SK-N-SH (cell line): Measurements from ENCODE around the gene BRICD5.

Experiments
- CTCF ChIP-seq: fragments of 200-600 bp; sonication (generic); IDR thresholded peaks from 2 replicates; pipeline ENCODE4 v1.6.1; 2017; ENCODE audit warnings: antibody characterized with exemption, mild to moderate bottlenecking, moderate library complexity
- MAX ChIP-seq: IDR thresholded peaks from 2 replicates; pipeline ENCODE4 v1.4.0; 2012; ENCODE audit warnings: low read depth
- MXI1 ChIP-seq: IDR thresholded peaks from 2 replicates; pipeline ENCODE4 v1.6.1; 2012; ENCODE audit warnings: mild to moderate bottlenecking, low read depth, low read length, improper control_type of control experiment
- POLR2AphosphoS5 ChIP-seq: IDR thresholded peaks from 2 replicates; pipeline ENCODE4 v1.6.1; 2012; ENCODE audit warnings: low read depth, low read length
- RCOR1 ChIP-seq: fragments of 150-350 bp; IDR thresholded peaks from 2 replicates; pipeline ENCODE4 v1.6.1; 2017; ENCODE audit warnings: antibody characterized with exemption, low read length
- TAF1 ChIP-seq: IDR thresholded peaks from 2 replicates; pipeline ENCODE4 v1.6.1; 2012; ENCODE audit warnings: low read depth, mild to moderate bottlenecking, low read length, moderate library complexity, borderline replicate concordance
- YY1 ChIP-seq: IDR thresholded peaks from 2 replicates; pipeline ENCODE4 v1.4.0; 2012; ENCODE audit warnings: low read depth, mild to moderate bottlenecking

GRCh38 chr16:2256531-2257140 lies 46.0 kb upstream of the BRICD5 start:
- TF ChIP-seq POLR2AphosphoS5 (no peak), TAF1 (no peak), MXI1 (no peak), MAX (no peak), RCOR1 (no peak), CTCF (no peak), YY1 (no peak)
